Measurements from ENCODE around the gene ATP9A. TPM values are rescaled to one million over a fixed set of nuclear protein-coding genes. Genes with fewer than 3 reads are reported as not detected.

The ATP9A gene
- total and polyA plus RNA-seq, 2 of the 4 experiments (the other 2 are of a cell fraction) = 10.6 to 22.4 TPM

DNA sequence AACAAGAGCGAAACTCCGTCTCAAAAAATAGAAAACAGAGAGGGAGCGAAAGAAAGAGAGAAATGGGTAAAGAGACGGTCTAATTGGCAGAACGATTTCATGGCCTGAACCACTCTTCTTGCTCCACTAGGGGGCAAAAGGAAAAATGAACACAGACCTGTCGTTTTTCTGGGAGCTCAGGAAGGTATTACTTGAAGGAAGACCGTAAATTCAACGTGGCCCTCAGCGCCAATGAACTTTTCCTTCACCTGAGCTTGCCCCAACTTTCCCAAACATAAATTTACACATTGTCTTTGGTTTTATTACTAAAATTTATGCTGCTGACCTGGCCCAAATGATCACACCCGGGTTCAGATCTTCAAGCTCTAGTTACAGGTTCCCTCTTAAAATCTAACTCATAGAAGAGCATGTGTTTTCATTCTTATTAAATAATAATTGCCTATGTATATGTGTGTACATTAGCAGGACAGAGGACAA is 67.3 kb downstream of the ATP9A start:
- H3K23ac ChIP-seq (ENCODE audit: low read depth, low read length) = no peak overlapping the region
- no peak overlapping the region for H3K27ac ChIP-seq (ENCODE audit: insufficient read depth, low read length)
- H2BK15ac ChIP-seq (ENCODE audit: low read depth, low read length) = no peak overlapping the region
- peaks cover 13% of the 10 kb centered on the region for H3K4me1 ChIP-seq (ENCODE audit: control insufficient read depth, insufficient read depth, low read length)
- no peak overlapping the region for H3K4me2 ChIP-seq (ENCODE audit: low read depth, low read length)
- no peak overlapping the region for H3K18ac ChIP-seq (ENCODE audit: low read depth, low read length)
- ChIA-PET POLR2A (ENCODE audit: unreplicated experiment) (interaction anchor here (0.6 kb wide), 1 partner anchor 276 kb away, joined by 4 read pairs; no protein-coding TSS in a partner anchor), CTCF (interaction anchor here (0.7 to 1.1 kb wide), 6 partner anchors 10 to 359 kb away, joined by 3 to 5 read pairs (median 4); no protein-coding TSS in a partner anchor)
- H4K20me1 ChIP-seq (ENCODE audit: insufficient read depth, low read length) = no peaks in the 10 kb centered on the region
- no peaks in the 10 kb centered on the region for H3K27me3 ChIP-seq (ENCODE audit: control insufficient read depth, insufficient read depth, low read length)
- no peak overlapping the region for H2AFZ ChIP-seq (replicated peaks; ENCODE audit: low read length, poor library complexity)
- no CpG with 5 or more reads among the region's 10 CpGs for WGBS, 2 experiments (ENCODE audit: extremely low coverage in 2 of 2, insufficient read length in 1 of 2)
- H2BK5ac ChIP-seq (ENCODE audit: low read depth, low read length, poor library complexity, severe bottlenecking) = no peak overlapping the region
- no peak overlapping the region for H4K8ac ChIP-seq (ENCODE audit: low read depth in 2 of 2, low read length in 2 of 2)
- no peak overlapping the region for H3K56ac ChIP-seq (ENCODE audit: extremely low read depth, insufficient read depth, low read length)
- DNase-seq = peak; percentile 45
- in situ Hi-C loops (cut with MboI; ENCODE audit: low sequenced_read_pairs) = loop anchor here (10.0 kb wide), 1 partner anchor 384 kb away; no protein-coding TSS in a partner anchor
- no peaks in the 10 kb centered on the region for H3K9me3 ChIP-seq (ENCODE audit: control insufficient read depth, insufficient read depth, low read length)
- no peak overlapping the region for H2BK120ac ChIP-seq (ENCODE audit: low read depth, low read length)
- dilution Hi-C loops (cut with HindIII; ENCODE audit: low sequenced_read_pairs, unreplicated experiment) = no loop called here
- H2AK9ac ChIP-seq (replicated peaks; ENCODE audit: low read depth, low read length, poor library complexity) = no peak overlapping the region
- TF ChIP-seq, protein P1, sequence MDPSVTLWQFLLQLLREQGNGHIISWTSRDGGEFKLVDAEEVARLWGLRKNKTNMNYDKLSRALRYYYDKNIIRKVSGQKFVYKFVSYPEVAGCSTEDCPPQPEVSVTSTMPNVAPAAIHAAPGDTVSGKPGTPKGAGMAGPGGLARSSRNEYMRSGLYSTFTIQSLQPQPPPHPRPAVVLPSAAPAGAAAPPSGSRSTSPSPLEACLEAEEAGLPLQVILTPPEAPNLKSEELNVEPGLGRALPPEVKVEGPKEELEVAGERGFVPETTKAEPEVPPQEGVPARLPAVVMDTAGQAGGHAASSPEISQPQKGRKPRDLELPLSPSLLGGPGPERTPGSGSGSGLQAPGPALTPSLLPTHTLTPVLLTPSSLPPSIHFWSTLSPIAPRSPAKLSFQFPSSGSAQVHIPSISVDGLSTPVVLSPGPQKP (IDR thresholded peaks at IDR 0.05; ENCODE audit: borderline replicate concordance, low read depth, low read length) = no peak
- TF ChIP-seq, protein P2, sequence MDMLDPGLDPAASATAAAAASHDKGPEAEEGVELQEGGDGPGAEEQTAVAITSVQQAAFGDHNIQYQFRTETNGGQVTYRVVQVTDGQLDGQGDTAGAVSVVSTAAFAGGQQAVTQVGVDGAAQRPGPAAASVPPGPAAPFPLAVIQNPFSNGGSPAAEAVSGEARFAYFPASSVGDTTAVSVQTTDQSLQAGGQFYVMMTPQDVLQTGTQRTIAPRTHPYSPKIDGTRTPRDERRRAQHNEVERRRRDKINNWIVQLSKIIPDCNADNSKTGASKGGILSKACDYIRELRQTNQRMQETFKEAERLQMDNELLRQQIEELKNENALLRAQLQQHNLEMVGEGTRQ (IDR thresholded peaks at IDR 0.05; ENCODE audit: low read depth, low read length) = no peak
- TF ChIP-seq, protein P3, sequence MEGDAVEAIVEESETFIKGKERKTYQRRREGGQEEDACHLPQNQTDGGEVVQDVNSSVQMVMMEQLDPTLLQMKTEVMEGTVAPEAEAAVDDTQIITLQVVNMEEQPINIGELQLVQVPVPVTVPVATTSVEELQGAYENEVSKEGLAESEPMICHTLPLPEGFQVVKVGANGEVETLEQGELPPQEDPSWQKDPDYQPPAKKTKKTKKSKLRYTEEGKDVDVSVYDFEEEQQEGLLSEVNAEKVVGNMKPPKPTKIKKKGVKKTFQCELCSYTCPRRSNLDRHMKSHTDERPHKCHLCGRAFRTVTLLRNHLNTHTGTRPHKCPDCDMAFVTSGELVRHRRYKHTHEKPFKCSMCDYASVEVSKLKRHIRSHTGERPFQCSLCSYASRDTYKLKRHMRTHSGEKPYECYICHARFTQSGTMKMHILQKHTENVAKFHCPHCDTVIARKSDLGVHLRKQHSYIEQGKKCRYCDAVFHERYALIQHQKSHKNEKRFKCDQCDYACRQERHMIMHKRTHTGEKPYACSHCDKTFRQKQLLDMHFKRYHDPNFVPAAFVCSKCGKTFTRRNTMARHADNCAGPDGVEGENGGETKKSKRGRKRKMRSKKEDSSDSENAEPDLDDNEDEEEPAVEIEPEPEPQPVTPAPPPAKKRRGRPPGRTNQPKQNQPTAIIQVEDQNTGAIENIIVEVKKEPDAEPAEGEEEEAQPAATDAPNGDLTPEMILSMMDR (conservative IDR thresholded peaks at IDR 0.05; ENCODE audit: low read depth, low read length) = peak; percentile 61
- TF ChIP-seq SMC3 (IDR thresholded peaks at IDR 0.05; ENCODE audit: low read depth, low read length) = peak; percentile 67
- peak; percentile 65 for TF ChIP-seq RAD21 (IDR thresholded peaks at IDR 0.05; ENCODE audit: low read length)
- H4K91ac ChIP-seq (ENCODE audit: insufficient read depth, low read depth, low read length) = no peak overlapping the region
- ATAC-seq (ENCODE audit: low read depth) = peak; percentile 48; the same call in 1 of the 2 replicates
- H2AK5ac ChIP-seq (ENCODE audit: low read depth, low read length) = no peak overlapping the region
- H3K4ac ChIP-seq (ENCODE audit: low read depth, low read length) = no peak overlapping the region
- intact Hi-C loops (cut with micrococcal nuclease) = loop anchor here (5.0 kb wide), 2 partner anchors 66 to 381 kb away; partner anchors contain the start of gene ATP9A
- H3K4me3 ChIP-seq (ENCODE audit: insufficient read depth, low read depth, low read length) = no peak overlapping the region
- H3K79me1 ChIP-seq (ENCODE audit: low read depth in 1 of 2, low read length in 2 of 2) = peaks cover 4 to 25% of the 10 kb centered on the region in 2 experiments; a peak in 3 of 4 replicates
- no TSS peak for BruUV-seq (replicated peaks)
- H3K9ac ChIP-seq (ENCODE audit: low read depth, low read length) = no peak overlapping the region
- no peak overlapping the region for H3K14ac ChIP-seq (replicated peaks; ENCODE audit: low read depth, low read length)
- peaks cover 11% of the 10 kb centered on the region for H3K9me1 ChIP-seq (ENCODE audit: insufficient read depth, low read length)
- H3K36me3 ChIP-seq (ENCODE audit: control insufficient read depth, insufficient read depth, low read length) = no peaks in the 10 kb centered on the region
- no peak overlapping the region for H4K5ac ChIP-seq (ENCODE audit: low read depth, low read length)
- H2BK20ac ChIP-seq (ENCODE audit: low read depth, low read length) = peak overlapping the region; percentile 55
